ENCODE results near the gene MACO1.

MACO1 gene

DNA sequence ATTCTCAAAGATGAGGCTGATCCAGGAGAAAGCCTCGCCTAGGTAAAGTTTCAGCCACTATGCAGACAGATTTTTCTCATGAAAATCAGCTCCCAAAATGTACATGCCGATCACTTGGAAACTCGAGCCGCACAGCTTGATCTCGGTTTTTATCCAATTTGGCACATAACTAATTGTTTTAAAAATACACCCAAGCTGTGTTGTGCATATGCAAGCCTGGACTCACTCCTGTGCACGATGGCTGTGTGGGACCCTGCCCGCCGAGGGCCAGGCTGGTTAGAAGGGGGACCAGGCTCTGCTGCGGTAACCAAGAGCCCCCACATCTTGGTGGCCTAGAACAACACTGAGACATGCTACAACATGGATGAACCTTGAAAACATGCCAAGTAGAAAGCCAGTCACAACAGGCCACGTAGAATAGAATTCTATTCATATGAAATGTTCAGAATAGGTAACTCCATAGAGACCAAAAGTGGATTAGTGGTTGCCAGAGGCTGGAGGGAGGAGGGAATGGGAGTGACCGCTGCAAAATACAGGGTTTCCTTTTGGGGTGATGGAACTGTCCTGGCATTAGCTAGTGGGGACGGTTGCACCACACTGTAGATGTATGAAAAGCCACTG is 96.6 kb downstream of the MACO1 start:
- H2BK15ac ChIP-seq (replicated peaks; ENCODE audit: low read depth) = no peak overlapping the region
- no peak overlapping the region for H3K4ac ChIP-seq (ENCODE audit: low read depth, low read length)
- no peak overlapping the region for H3K27ac ChIP-seq (ENCODE audit: low read depth, low read length)
- H3K23ac ChIP-seq (ENCODE audit: low read length) = no peak overlapping the region
- no peaks in the 10 kb centered on the region for H3K27me3 ChIP-seq (ENCODE audit: insufficient read depth, low read length, poor library complexity)
- no peaks in the 10 kb centered on the region for H3K79me2 ChIP-seq (ENCODE audit: control insufficient read depth, insufficient read depth, low read length)
- H3K4me3 ChIP-seq (ENCODE audit: low read length) = no peak overlapping the region
- no peak overlapping the region for H3K9ac ChIP-seq (ENCODE audit: low read length)
- no peak overlapping the region for H2BK5ac ChIP-seq (ENCODE audit: low read length)
- no CpG with 5 or more reads among the region's 12 CpGs for WGBS (ENCODE audit: extremely low coverage, insufficient coverage, low lambda C conversion rate)
- H3K56ac ChIP-seq (ENCODE audit: low read length) = no peak overlapping the region
- no peak overlapping the region for H3K18ac ChIP-seq (ENCODE audit: low read length)
- no peak overlapping the region for H2BK120ac ChIP-seq (ENCODE audit: low read depth, low read length)
- no peak for DNase-seq
- no peaks in the 10 kb centered on the region for H3K79me1 ChIP-seq (ENCODE audit: low read length)
- H3K4me1 ChIP-seq (ENCODE audit: control insufficient read depth, low read depth, low read length) = no peaks in the 10 kb centered on the region
- no peak overlapping the region for H4K5ac ChIP-seq (ENCODE audit: low read length)
- H4K8ac ChIP-seq (ENCODE audit: low read depth, low read length) = no peak overlapping the region
- no peak overlapping the region for H2AK5ac ChIP-seq (ENCODE audit: low read length)
- H3K36me3 ChIP-seq (ENCODE audit: control insufficient read depth, insufficient read depth, low read length) = no peaks in the 10 kb centered on the region
- no peak overlapping the region for H3K4me2 ChIP-seq (ENCODE audit: low read length)

DNA sequence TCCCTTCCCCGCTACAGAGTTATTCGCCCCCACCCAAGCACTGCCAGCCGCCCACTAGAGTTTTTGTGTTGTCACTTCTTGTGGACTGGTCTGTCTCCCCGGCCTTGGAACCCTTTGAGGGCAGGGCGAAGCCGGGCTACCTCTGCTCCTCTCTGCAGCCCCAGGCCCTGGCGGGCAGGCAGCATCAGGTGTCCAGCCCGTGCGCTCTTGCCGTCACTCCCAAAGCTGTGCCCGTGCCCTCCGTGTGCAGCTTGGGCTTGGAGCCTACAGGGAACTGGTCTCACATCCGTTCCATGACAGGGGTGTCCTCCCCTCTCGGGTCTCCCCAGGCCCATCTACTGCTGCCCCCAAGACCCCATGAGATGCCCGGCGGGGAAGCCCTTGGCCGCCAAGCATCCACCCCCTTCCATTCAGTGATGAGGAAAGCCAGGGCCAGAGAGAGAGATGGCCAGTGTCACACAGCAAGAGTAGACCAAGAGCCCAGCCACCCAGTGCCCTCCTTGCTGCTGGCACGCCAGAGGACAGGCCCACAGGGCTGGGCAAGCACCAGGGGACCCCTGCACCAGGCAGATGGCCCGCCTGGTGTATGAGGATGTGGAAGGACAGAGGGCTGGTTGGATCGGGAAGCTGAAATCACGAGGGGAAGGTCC is 97.4 kb downstream of the MACO1 start:
- H3K23ac ChIP-seq (ENCODE audit: low read length) = no peak overlapping the region
- no peak overlapping the region for H3K4me3 ChIP-seq (ENCODE audit: low read length)
- H2AK5ac ChIP-seq (ENCODE audit: low read length) = no peak overlapping the region
- no CpG with 5 or more reads among the region's 21 CpGs for WGBS (ENCODE audit: extremely low coverage, insufficient coverage, low lambda C conversion rate)
- H2BK5ac ChIP-seq (ENCODE audit: low read length) = no peak overlapping the region
- H3K36me3 ChIP-seq (ENCODE audit: control insufficient read depth, insufficient read depth, low read length) = no peaks in the 10 kb centered on the region
- no peaks in the 10 kb centered on the region for H3K27me3 ChIP-seq (ENCODE audit: insufficient read depth, low read length, poor library complexity)
- H4K8ac ChIP-seq (ENCODE audit: low read depth, low read length) = no peak overlapping the region
- H3K79me2 ChIP-seq (ENCODE audit: control insufficient read depth, insufficient read depth, low read length) = no peaks in the 10 kb centered on the region
- DNase-seq = no peak
- H3K18ac ChIP-seq (ENCODE audit: low read length) = no peak overlapping the region
- no peak overlapping the region for H3K4me2 ChIP-seq (ENCODE audit: low read length)
- H4K5ac ChIP-seq (ENCODE audit: low read length) = no peak overlapping the region
- H3K9ac ChIP-seq (ENCODE audit: low read length) = no peak overlapping the region
- no peak overlapping the region for H3K56ac ChIP-seq (ENCODE audit: low read length)
- H3K4ac ChIP-seq (ENCODE audit: low read depth, low read length) = no peak overlapping the region
- H2BK15ac ChIP-seq (replicated peaks; ENCODE audit: low read depth) = no peak overlapping the region
- no peaks in the 10 kb centered on the region for H3K4me1 ChIP-seq (ENCODE audit: control insufficient read depth, low read depth, low read length)
- no peak overlapping the region for H3K27ac ChIP-seq (ENCODE audit: low read depth, low read length)
- H3K79me1 ChIP-seq (ENCODE audit: low read length) = no peaks in the 10 kb centered on the region
- H2BK120ac ChIP-seq (ENCODE audit: low read depth, low read length) = no peak overlapping the region

DNA sequence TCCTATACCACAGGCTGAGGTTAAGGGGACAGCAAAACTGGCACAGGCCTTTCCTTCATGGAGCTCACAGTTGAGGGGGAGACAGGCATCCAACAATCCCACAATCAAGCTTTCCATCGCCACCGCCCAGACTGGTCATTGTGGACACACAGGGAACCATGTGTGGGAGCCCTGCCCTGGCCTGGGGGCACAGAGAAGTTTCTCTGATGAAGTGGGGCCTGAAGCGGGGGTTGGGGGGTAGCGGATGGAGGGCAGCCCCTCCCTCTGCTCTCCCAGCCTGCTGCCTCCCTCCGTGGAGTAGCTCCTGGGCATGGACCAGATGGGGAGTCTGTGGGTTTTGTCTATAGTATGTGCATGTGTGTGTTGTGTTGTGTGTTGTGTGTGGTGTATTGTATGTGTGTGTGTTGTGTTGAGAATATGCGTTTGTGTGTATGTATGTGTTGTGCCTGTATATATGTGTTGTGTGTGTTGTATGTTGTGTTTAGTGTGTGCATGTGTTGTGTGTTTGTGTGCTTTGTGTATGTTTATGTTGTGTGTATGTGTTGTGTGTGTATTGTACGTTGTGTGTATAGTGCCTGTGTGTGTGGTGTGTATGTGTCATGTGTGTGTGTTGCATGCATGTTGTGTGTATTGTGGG is 98.3 kb downstream of the MACO1 start:
- Histone ChIP-seq H3K4me1 (ENCODE audit: control insufficient read depth, low read depth, low read length) (no peaks in the 10 kb centered on the region), H3K4ac (ENCODE audit: low read depth, low read length) (no peak overlapping the region), H4K5ac (ENCODE audit: low read length) (no peak overlapping the region), H3K27me3 (ENCODE audit: insufficient read depth, low read length, poor library complexity) (no peaks in the 10 kb centered on the region), H3K79me2 (ENCODE audit: control insufficient read depth, insufficient read depth, low read length) (no peaks in the 10 kb centered on the region), H3K4me3 (ENCODE audit: low read length) (no peak overlapping the region), H4K8ac (ENCODE audit: low read depth, low read length) (no peak overlapping the region), H3K27ac (ENCODE audit: low read depth, low read length) (no peak overlapping the region), H3K79me1 (ENCODE audit: low read length) (no peaks in the 10 kb centered on the region), H3K9ac (ENCODE audit: low read length) (no peak overlapping the region), H2BK15ac (replicated peaks; ENCODE audit: low read depth) (no peak overlapping the region), H3K56ac (ENCODE audit: low read length) (no peak overlapping the region), H2BK5ac (ENCODE audit: low read length) (no peak overlapping the region), H2BK120ac (ENCODE audit: low read depth, low read length) (no peak overlapping the region), H3K18ac (ENCODE audit: low read length) (no peak overlapping the region), H3K23ac (ENCODE audit: low read length) (no peak overlapping the region), H2AK5ac (ENCODE audit: low read length) (no peak overlapping the region), H3K36me3 (ENCODE audit: control insufficient read depth, insufficient read depth, low read length) (no peaks in the 10 kb centered on the region), H3K4me2 (ENCODE audit: low read length) (no peak overlapping the region)
- 96% methylated on average over 2 of the region's 7 CpGs for WGBS (ENCODE audit: extremely low coverage, insufficient coverage, low lambda C conversion rate)
- no peak for DNase-seq

DNA sequence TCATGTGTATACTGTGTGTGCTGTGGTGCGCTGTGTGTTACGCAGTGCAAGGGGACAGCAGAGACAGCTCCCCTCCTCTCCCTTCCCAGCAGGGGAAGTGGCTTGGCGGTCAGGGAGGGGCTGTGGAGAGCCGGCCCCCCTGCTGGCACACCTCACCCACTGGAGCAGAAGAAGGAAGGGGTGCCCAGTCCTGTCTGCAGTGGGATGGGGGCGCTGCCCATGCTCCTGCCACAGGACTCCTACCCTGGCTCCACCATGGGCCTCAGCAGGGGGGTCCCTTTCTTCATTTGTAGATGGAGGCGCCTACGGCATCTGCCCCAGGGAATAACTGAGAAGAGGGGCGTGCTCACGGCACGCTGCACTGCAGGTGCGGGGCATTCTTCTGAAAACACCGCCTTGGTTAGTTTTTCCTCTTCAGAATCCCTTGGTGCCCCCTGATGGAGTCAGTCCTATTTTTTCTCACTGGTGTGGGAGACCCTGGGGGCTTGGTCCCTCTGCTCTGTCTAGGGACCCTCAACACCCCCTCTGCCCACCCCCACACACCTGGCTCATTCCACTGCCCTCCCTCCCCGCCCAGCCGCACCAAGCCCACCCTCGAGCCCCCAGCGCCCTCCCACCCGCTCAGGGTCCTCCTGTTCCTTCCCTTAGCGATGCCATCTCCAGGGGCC is 99.0 kb downstream of the MACO1 start:
- no CpG with 5 or more reads among the region's 18 CpGs for WGBS (ENCODE audit: extremely low coverage, insufficient coverage, low lambda C conversion rate)
- Histone ChIP-seq H3K36me3 (ENCODE audit: control insufficient read depth, insufficient read depth, low read length) (no peaks in the 10 kb centered on the region), H2BK15ac (replicated peaks; ENCODE audit: low read depth) (no peak overlapping the region), H3K9ac (ENCODE audit: low read length) (no peak overlapping the region), H2BK120ac (ENCODE audit: low read depth, low read length) (no peak overlapping the region), H3K4ac (ENCODE audit: low read depth, low read length) (no peak overlapping the region), H3K23ac (ENCODE audit: low read length) (no peak overlapping the region), H3K27me3 (ENCODE audit: insufficient read depth, low read length, poor library complexity) (no peaks in the 10 kb centered on the region), H3K79me1 (ENCODE audit: low read length) (no peaks in the 10 kb centered on the region), H3K4me2 (ENCODE audit: low read length) (no peak overlapping the region), H2BK5ac (ENCODE audit: low read length) (no peak overlapping the region), H3K79me2 (ENCODE audit: control insufficient read depth, insufficient read depth, low read length) (no peaks in the 10 kb centered on the region), H3K4me1 (ENCODE audit: control insufficient read depth, low read depth, low read length) (no peaks in the 10 kb centered on the region), H4K8ac (ENCODE audit: low read depth, low read length) (no peak overlapping the region), H3K4me3 (ENCODE audit: low read length) (no peak overlapping the region), H3K18ac (ENCODE audit: low read length) (no peak overlapping the region), H4K5ac (ENCODE audit: low read length) (no peak overlapping the region), H2AK5ac (ENCODE audit: low read length) (no peak overlapping the region), H3K56ac (ENCODE audit: low read length) (no peak overlapping the region), H3K27ac (ENCODE audit: low read depth, low read length) (no peak overlapping the region)
- DNase-seq = no peak

DNA sequence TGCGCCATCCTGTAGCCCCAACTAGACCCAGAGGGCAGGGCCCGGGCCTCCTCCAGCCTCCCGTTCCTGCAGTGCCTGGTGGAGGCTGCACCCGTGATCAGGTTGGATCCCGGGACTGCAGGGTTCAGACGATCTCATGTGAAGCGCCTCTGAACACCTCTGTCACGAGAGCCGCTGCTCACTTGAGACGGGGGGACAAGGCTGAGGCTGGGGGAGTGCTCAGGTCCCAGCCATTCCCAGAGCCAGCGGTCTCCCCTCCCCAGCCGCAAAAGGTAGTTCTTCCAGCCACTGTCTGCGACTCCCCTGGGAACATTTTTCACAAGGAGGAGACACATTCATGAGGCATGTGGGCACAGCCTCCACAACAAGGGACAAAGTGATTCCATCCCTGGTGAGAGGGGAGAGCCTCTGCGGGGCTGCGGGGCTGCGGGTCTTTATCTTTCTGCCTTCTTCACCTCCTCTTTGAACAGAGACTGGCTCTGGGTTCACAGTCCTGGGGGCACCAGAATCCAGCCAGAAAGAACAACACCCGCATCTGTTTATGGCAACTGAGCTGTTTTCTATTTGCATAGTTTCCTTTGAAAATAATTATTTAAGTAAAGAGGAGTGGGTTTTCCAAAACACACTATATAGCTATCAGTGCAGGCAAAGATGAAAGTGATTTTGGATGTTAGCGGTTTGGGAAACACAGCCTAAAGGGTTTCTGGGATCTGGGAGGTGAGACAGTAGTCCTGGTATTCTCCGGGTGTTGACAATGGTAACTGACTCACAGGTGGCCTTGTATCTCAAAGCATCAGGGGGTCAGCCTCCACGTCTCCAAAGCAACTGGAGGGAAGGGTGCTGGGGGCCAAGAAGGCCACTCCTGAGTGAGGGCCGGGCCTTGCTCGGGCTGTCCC is 99.7 kb downstream of the MACO1 start:
- Histone ChIP-seq H3K79me2 (ENCODE audit: control insufficient read depth, insufficient read depth, low read length) (no peaks in the 10 kb centered on the region), H3K4me3 (ENCODE audit: low read length) (no peak overlapping the region), H2AK5ac (ENCODE audit: low read length) (no peak overlapping the region), H4K8ac (ENCODE audit: low read depth, low read length) (no peak overlapping the region), H3K4ac (ENCODE audit: low read depth, low read length) (no peak overlapping the region), H3K27me3 (ENCODE audit: insufficient read depth, low read length, poor library complexity) (no peaks in the 10 kb centered on the region), H3K9ac (ENCODE audit: low read length) (no peak overlapping the region), H3K56ac (ENCODE audit: low read length) (no peak overlapping the region), H4K5ac (ENCODE audit: low read length) (no peak overlapping the region), H2BK120ac (ENCODE audit: low read depth, low read length) (no peak overlapping the region), H2BK15ac (replicated peaks; ENCODE audit: low read depth) (no peak overlapping the region), H3K18ac (ENCODE audit: low read length) (no peak overlapping the region), H2BK5ac (ENCODE audit: low read length) (no peak overlapping the region), H3K4me1 (ENCODE audit: control insufficient read depth, low read depth, low read length) (no peaks in the 10 kb centered on the region), H3K4me2 (ENCODE audit: low read length) (no peak overlapping the region), H3K79me1 (ENCODE audit: low read length) (no peaks in the 10 kb centered on the region), H3K27ac (ENCODE audit: low read depth, low read length) (no peak overlapping the region), H3K23ac (ENCODE audit: low read length) (no peak overlapping the region), H3K36me3 (ENCODE audit: control insufficient read depth, insufficient read depth, low read length) (no peaks in the 10 kb centered on the region)
- WGBS (ENCODE audit: extremely low coverage, insufficient coverage, low lambda C conversion rate) = no CpG with 5 or more reads among the region's 22 CpGs
- DNase-seq = no peak
